HEK293 (cell line): ENCODE results near the gene P2RX2.

ENCODE experiments used
- CTCF ChIA-PET: fragments of 350-600 bp; formaldehyde crosslinking; extraction: SDS; loops from one replicate; lab custom pipeline; 2021; ENCODE audit warnings: antibody characterized with exemption; lab: Yijun Ruan, JAX
- POLR2A ChIA-PET: fragments of 300-600 bp; formaldehyde crosslinking; extraction: SDS; loops from one replicate; lab custom pipeline; 2020; ENCODE audit warnings: antibody characterized with exemption, inconsistent platforms; lab: Yijun Ruan, JAX
- H3K27ac ChIP-seq: fragments of 200-500 bp; sonication (Bioruptor generic); 2 replicates; pipeline ENCODE4 v1.5.1; 2014; ENCODE audit warnings: low read depth, low read length, control low read depth, inconsistent platforms; ENCODE audit errors: extremely low read depth
- H3K36me3 ChIP-seq, 2 experiments: fragments of 200-500 bp in 1 of 2; sonication (Bioruptor generic) in 1 of 2; 1 replicate in 1 of 2; 2 replicates in 1 of 2; pipeline ENCODE4 v1.5.1; 2014 to 2017; ENCODE audit warnings: inconsistent platforms in 2 of 2, low read length in 2 of 2; ENCODE audit not compliant: control insufficient read depth in 2 of 2, insufficient read depth in 1 of 2
- H3K4me1 ChIP-seq: fragments of 200-500 bp; sonication (Bioruptor generic); 2 replicates; pipeline ENCODE4 v1.5.1; 2014; ENCODE audit warnings: mild to moderate bottlenecking, low read length, inconsistent platforms; ENCODE audit not compliant: control insufficient read depth, insufficient read depth
- H3K4me3 ChIP-seq: 2 replicates; pipeline ENCODE4 v1.5.1; 2011; ENCODE audit warnings: low read depth, mild to moderate bottlenecking, control low read depth, low read length, moderate library complexity
- H3K9me3 ChIP-seq: fragments of 200-500 bp; sonication (Bioruptor generic); 2 replicates; pipeline ENCODE4 v1.5.1; 2014; ENCODE audit warnings: low read depth, low read length, inconsistent platforms; ENCODE audit not compliant: control insufficient read depth, insufficient read depth
- AEBP2 ChIP-seq: fragments of 450-650 bp; formaldehyde crosslinking; IDR thresholded peaks from 2 replicates; pipeline ENCODE4 v1.5.1; 2016; ENCODE audit warnings: missing biosample characterization, missing genetic modification characterization, borderline replicate concordance
- HOXC10 ChIP-seq: sonication (generic); formaldehyde crosslinking; IDR thresholded peaks from 2 replicates; pipeline ENCODE4 v1.8.1; 2023; ENCODE audit warnings: mild to moderate bottlenecking, missing genetic modification reagents
- MYNN ChIP-seq: fragments of 450-650 bp; formaldehyde crosslinking; IDR thresholded peaks from 2 replicates; pipeline ENCODE4 v1.5.1; 2016; ENCODE audit warnings: missing biosample characterization, missing genetic modification characterization, borderline replicate concordance
- PRDM10 ChIP-seq: fragments of 450-650 bp; formaldehyde crosslinking; IDR thresholded peaks from 2 replicates; pipeline ENCODE4 v1.5.1; 2016; ENCODE audit warnings: missing biosample characterization, missing genetic modification characterization
- SP3 ChIP-seq: fragments of 450-650 bp; formaldehyde crosslinking; IDR thresholded peaks from 2 replicates; pipeline ENCODE4 v1.5.1; 2016; ENCODE audit warnings: missing biosample characterization, missing genetic modification characterization
- TSHZ1 ChIP-seq: fragments of 450-650 bp; formaldehyde crosslinking; IDR thresholded peaks from 2 replicates; pipeline ENCODE4 v1.5.1; 2016; ENCODE audit warnings: missing biosample characterization, missing genetic modification characterization, borderline replicate concordance
- YY1 ChIP-seq: fragments of 450-650 bp; formaldehyde crosslinking; IDR thresholded peaks from 2 replicates; pipeline ENCODE4 v1.5.1; 2018; ENCODE audit warnings: missing biosample characterization, missing genetic modification characterization
- ZBTB17 ChIP-seq: fragments of 450-650 bp; formaldehyde crosslinking; IDR thresholded peaks from 2 replicates; pipeline ENCODE4 v1.5.1; 2016; ENCODE audit warnings: missing biosample characterization, missing genetic modification characterization
- ZBTB44 ChIP-seq: fragments of 450-650 bp; IDR thresholded peaks from 2 replicates; pipeline ENCODE4 v1.5.1; 2018; ENCODE audit warnings: missing biosample characterization, mild to moderate bottlenecking, missing genetic modification characterization
- ZNF140 ChIP-seq: fragments of 450-650 bp; formaldehyde crosslinking; IDR thresholded peaks from 2 replicates; pipeline ENCODE4 v1.5.1; 2016; ENCODE audit warnings: missing biosample characterization, missing genetic modification characterization
- ZNF26 ChIP-seq: fragments of 450-650 bp; formaldehyde crosslinking; IDR thresholded peaks from 2 replicates; pipeline ENCODE4 v1.5.1; 2016; ENCODE audit warnings: missing biosample characterization, missing genetic modification characterization
- ZNF266 ChIP-seq: fragments of 450-650 bp; formaldehyde crosslinking; IDR thresholded peaks from 2 replicates; pipeline ENCODE4 v1.5.1; 2016; ENCODE audit warnings: missing biosample characterization, missing genetic modification characterization, low read depth
- ZNF274 ChIP-seq, 2 experiments: fragments of 200-500 bp in 1 of 2; fragments of 450-650 bp in 1 of 2; sonication (Bioruptor generic) in 1 of 2; formaldehyde crosslinking in 1 of 2; IDR thresholded peaks; 2 replicates each; pipeline versions ENCODE4 v1.5.1 to v1.6.1; 2014 to 2016; ENCODE audit warnings: borderline replicate concordance in 1 of 2, inconsistent platforms in 1 of 2, low read length in 1 of 2, missing biosample characterization in 1 of 2, missing genetic modification characterization in 1 of 2
- ZNF302 ChIP-seq: fragments of 450-650 bp; formaldehyde crosslinking; IDR thresholded peaks from 2 replicates; pipeline ENCODE4 v1.5.1; 2016; ENCODE audit warnings: missing biosample characterization, missing genetic modification characterization, low read depth
- ZNF354C ChIP-seq: fragments of 450-650 bp; formaldehyde crosslinking; IDR thresholded peaks from 2 replicates; pipeline ENCODE4 v1.5.1; 2016; ENCODE audit warnings: missing biosample characterization, missing genetic modification characterization, low read depth, borderline replicate concordance
- ZNF48 ChIP-seq: fragments of 450-650 bp; formaldehyde crosslinking; IDR thresholded peaks from 2 replicates; pipeline ENCODE4 v1.5.1; 2016; ENCODE audit warnings: missing biosample characterization, missing genetic modification characterization
- ZNF501 ChIP-seq: fragments of 450-650 bp; formaldehyde crosslinking; IDR thresholded peaks from 2 replicates; pipeline ENCODE4 v1.5.1; 2016; ENCODE audit warnings: missing biosample characterization, missing genetic modification characterization
- ZNF558 ChIP-seq: fragments of 450-650 bp; formaldehyde crosslinking; IDR thresholded peaks from 2 replicates; pipeline ENCODE4 v1.5.1; 2016; ENCODE audit warnings: missing biosample characterization, missing genetic modification characterization
- ZNF585B ChIP-seq: fragments of 450-650 bp; formaldehyde crosslinking; IDR thresholded peaks from 2 replicates; pipeline ENCODE4 v1.5.1; 2016; ENCODE audit warnings: missing biosample characterization, missing genetic modification characterization
- ZNF629 ChIP-seq: fragments of 450-650 bp; formaldehyde crosslinking; IDR thresholded peaks from 2 replicates; pipeline ENCODE4 v1.5.1; 2017; ENCODE audit warnings: missing biosample characterization, missing genetic modification characterization
- ZNF670 ChIP-seq: fragments of 450-650 bp; formaldehyde crosslinking; IDR thresholded peaks from 2 replicates; pipeline ENCODE4 v1.5.1; 2016; ENCODE audit warnings: missing biosample characterization, missing genetic modification characterization, low read depth
- ZNF692 ChIP-seq: fragments of 450-650 bp; formaldehyde crosslinking; IDR thresholded peaks from 2 replicates; pipeline ENCODE4 v1.5.1; 2016; ENCODE audit warnings: missing biosample characterization, missing genetic modification characterization

P2RX2 gene

GRCh38 chr12:132664206-132665148 is 45.9 kb downstream of the P2RX2 start (continued):
- TF ChIP-seq ZBTB44 (tag by site-specific recombination): no peak
- no peak for TF ChIP-seq ZNF670 (tag by site-specific recombination)
- TF ChIP-seq HOXC10 (CRISPR knock-in tag): no peak
- TF ChIP-seq YY1 (tag by site-specific recombination): no peak
- TF ChIP-seq ZBTB17 (tag by site-specific recombination): no peak
- no peak for TF ChIP-seq ZNF302
- no peak for TF ChIP-seq ZNF692 (tag by site-specific recombination)
- no peak for TF ChIP-seq ZNF558 (tag by site-specific recombination)

GRCh38 chr12:132665149-132665491 is 46.5 kb downstream of the P2RX2 start:
- peaks cover 49 to 99% of the 10 kb centered on the region in 2 experiments for H3K36me3 ChIP-seq
- H3K9me3 ChIP-seq: no peaks in the 10 kb centered on the region
- no peaks in the 10 kb centered on the region for H3K4me1 ChIP-seq
- CTCF ChIA-PET: no interaction called here
- no peak overlapping the region for H3K4me3 ChIP-seq
- H3K27ac ChIP-seq: no peak overlapping the region
- POLR2A ChIA-PET: no interaction called here
- TF ChIP-seq ZNF48 (tag by site-specific recombination) (no peak), ZNF354C (tag by site-specific recombination) (no peak), ZNF501 (no peak), ZNF140 (tag by site-specific recombination) (no peak), AEBP2 (no peak), MYNN (no peak), SP3 (tag by site-specific recombination) (no peak), ZNF302 (no peak), PRDM10 (tag by site-specific recombination) (no peak), ZNF266 (tag by site-specific recombination) (no peak), TSHZ1 (tag by site-specific recombination) (no peak), ZNF585B (tag by site-specific recombination) (no peak), ZNF629 (tag by site-specific recombination) (no peak), ZNF274 (IDR thresholded peaks at IDR 0.05; ENCODE audit: low read length) (no peak), ZNF274 (tag by site-specific recombination; IDR thresholded peaks at IDR 0.05; ENCODE audit: borderline replicate concordance) (no peak), ZNF26 (no peak)
